GM21367 (cell line): ENCODE data around the gene ARRDC4.

ENCODE experiments used
- ATAC-seq: cut with Tn5 transposase; IDR thresholded peaks from one replicate; pipeline ENCODE4 v1.9.1; 2021; ENCODE audit not compliant: unreplicated experiment

ARRDC4 gene

DNA sequence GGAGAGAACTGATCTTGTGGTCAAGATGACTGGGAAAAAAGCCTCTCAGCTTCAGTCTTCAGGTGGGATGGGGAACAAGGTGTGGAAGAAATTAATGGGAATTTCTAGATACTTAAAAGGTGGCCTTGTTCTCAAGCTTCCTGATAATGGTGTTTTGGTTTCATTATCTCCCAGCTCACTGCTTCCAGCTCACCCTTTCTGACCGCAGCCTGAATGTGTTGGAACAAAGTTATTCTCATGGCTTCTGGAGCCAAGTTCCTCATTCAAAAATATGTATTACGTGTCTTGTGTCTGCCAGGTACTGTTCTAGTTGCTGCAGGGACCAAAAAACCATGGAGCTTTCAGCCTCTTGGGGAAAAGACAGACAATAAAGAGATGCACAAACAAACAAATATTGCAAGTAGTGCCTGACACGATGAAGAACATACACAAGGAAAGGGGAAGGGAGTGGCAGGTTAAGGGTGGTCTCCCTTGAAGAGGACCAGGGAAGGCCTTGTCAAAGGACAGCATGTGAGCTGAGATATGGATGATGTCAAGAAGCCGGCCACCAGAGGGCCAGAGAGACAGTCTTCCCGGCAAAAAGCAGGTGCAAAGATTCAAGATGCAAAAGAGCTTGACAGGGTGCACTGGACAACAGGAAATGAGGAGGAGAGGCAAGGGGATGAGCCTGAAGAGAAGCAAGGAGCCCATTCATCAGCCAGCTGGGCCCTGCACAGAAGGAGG is 35.5 kb downstream of the ARRDC4 start:
- ATAC-seq, result no peak

DNA sequence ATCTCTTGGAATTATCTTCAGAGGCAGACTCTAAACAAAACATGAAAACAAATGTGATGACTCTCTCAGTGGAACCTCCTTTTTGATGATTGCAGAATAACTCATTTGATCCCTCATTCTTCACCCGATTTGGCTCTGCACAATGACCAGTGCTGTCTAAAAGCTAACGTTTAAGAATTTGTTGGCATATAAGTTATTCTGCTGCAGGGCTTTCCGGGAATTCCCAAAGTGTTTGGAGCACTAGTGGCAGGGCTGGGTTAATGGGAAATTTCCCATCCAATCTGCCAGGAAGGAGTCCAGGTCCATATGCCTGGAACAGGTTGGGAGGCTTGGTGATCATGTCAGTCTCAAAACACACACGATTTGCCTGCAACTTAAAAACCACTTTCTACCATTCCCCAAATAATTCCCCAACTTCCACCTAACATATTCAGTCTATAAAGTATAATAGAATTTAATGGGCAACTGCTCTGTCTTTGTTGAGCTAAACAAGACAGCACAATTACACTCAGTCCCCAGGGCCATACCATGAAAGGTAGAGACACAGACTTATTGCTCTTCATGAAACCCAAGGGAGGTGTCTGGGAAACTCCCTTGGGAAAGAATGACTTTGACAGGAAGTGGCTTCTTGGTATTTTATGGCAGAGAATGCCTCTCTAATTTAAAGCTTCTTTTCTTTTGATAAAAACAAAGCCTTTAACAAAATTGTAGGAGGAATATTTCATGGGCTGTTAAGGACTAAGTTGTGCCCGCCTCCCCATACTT is 38.0 kb downstream of the ARRDC4 start:
- no peak for ATAC-seq

DNA sequence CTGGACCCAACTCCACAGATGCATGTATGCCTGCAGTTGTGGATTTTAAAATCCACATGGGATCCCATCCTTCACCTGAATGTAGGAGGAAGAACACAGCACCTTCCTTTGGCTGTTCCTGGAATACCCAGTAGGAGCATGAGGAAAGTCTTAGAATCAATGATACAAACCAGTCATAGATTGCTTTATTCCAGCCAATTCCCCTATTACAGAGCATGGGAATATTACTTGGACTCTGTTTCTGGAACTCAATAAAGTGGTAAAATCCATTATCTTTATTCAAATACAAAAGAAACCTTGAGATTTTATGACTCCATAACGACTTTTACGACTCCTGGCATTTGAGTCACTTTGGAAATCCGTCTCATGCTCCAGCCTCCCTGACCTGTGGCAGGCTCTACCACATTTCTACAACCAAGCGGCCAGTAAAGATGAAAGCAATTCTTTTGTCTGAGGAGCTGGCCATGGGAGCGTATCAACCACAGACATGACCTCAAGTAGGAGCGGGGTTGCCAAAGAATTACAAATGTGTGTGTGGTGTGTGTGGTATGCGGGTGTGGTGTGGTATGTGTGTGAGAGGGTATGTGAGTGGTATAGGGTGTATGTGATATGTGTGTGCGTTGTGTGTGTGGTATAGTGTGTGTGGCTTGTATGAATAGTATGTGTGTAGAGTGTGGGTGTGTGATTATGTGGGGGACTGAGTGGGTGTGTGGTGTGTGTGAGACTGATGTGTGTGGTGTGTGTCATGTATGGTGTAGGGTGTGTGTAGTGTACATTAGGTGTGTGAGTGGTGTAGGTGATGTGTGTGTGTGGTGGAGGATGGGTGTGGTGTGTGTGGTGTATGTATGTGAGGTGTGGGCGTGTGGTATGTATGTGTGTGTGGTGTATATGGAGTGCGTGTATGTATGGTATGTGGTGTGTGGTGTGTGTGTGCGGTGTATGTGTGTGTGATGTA is 40.0 kb downstream of the ARRDC4 start:
- ATAC-seq, result no peak

DNA sequence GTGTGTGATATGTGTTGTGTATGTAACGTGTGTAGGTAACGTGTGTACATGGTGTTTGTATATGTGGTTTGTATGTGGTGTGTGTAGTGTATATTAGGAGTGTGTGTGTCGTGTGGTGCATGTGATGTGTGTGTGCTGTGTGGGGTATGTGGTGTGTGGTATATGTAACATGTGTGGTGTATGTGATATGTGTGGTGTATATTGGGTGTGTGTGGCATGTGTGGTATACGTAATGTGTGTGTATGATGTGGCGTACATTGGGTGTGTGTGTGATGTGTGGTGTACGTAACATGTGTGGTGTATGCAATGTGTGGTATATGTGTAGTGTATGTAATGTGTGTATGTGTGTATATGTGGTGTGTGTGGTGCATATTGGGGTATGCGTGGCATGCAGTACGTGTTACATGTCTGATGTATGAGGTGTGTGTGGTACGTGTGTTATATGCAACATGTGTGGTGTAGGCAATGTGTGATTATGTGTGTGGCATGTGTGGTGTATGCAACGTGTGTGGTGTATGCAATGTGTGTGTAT is 41.2 kb downstream of the ARRDC4 start:
- no peak for ATAC-seq

DNA sequence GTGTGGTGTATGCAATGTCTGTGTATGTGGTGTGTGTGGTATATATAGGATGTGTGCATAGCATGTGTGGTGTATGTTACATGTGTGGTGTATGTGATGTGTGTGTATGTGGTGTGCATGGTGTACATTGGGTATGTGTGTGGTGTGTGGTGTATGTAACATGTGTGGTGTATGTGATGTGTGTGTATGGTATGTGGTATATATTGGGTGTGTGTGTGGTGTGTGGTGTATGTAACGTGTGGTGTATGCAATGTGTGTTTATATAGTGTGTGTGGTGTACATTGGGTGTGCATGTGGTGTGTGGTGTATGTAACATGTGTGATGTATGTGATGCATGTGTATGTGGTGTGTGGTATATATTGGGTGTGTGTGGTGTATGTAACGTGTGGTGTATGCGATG is 41.9 kb downstream of the ARRDC4 start:
- no peak for ATAC-seq

DNA sequence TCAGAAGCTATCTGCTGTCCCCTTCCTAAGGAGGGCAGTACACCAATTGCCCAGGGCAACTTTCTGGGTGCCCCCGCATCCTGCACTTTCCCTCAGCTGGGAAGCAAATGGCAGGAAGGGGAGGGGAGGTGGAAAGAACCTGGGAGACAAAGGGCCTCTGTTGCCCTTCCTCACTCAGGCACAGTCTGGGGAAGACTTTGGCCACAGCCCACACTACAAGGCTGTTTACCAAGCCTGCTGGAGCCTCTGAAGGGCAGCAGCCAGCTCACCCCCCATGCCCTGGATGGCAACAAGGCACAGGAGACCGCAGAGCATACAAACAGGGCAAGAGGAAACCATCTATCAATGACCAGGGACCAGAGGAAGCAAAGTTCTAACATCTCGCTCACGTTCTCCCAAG is 42.4 kb downstream of the ARRDC4 start:
- ATAC-seq, result no peak

DNA sequence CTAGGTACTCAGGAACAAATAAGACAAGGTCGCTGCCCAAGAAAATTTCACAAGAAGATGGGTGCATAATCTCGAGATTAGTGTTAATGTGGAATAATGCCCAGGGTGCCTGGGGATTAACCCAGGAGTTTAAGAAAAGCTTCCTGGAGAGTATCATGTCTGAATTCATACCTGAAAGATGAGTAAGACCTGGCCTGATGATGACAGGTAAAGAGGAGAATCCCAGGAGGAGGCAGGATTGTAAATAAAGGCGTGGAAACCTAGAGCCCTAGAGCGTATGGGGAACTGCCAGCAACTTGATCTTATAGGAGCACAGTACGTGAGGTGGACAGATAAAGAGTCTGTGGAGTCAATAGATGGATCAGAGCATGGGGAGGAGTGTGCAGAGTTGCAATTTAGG is 43.0 kb downstream of the ARRDC4 start:
- ATAC-seq, result no peak

DNA sequence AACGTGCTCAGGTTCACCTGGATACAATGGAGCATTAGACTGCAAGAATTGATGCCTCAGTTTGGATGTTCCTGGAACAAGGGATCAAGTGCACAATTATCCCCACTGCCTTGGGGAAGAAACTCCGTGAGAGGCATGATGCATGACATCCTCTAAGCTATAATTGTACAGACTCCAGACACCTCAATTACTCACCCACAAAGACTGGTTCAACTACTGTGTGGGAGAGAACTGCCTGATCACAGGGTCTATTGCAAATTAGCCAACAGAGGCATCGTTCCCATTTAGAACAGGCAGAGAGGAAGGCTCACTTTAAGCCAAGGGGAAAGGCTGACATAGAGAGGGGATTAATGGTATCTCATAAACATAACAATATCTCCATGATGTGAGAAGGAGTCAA is 43.5 kb downstream of the ARRDC4 start:
- ATAC-seq, result no peak

DNA sequence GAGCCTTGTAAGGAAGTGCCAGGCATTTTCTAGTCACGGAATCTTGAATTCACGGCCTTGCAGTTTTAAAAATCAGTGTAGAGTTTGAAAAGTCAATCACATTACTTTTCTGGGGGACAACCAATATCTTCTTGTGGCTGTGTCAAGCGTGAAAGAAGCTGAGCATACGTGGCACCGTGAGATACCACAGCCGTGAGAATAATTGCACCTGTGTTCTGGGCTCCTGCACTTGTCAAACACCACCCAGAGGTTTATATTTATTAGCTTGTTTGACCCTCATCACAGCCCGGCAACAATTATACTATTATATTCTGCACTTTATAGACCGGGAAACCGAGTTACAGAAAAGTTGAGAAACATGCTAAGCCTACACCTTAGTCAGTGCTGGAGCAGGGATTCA is 45.2 kb downstream of the ARRDC4 start:
- no peak for ATAC-seq

DNA sequence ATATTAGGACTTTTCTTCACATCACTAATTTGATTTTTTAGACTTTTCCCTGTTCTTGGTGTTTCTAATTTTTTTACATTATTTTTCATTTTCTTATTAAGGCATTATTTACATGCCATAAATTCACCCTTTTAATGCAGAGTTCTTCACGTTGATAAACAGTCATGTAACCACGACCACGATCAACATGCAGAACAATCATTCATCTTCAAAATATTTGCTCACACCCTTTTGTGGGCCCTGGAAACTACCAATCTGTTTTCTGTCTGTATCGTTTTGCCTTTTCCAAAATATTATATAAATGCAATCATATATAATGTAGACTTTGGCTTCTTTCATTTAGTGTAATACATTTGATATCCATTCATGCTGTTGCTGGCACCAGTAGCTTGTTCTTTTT is 48.7 kb downstream of the ARRDC4 start:
- ATAC-seq, result no peak

DNA sequence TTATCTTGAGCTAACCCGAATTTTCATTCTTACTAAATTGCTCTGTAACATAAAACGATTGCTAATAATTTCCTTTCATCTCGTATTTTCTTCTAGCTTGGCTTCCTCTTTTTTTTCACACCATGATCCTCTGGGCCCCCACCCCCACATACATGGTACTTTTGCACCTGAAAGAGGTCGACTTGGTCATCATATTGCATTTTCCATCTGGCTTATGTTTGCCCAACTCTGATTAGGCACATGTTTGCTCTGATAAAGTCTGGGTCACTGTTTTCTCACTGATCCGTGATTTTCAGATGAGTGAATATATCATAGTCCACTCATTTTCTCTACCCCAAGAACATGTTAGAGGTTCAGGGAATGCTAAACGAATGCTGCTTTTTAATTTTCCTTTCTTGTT is 49.5 kb downstream of the ARRDC4 start:
- no peak for ATAC-seq

DNA sequence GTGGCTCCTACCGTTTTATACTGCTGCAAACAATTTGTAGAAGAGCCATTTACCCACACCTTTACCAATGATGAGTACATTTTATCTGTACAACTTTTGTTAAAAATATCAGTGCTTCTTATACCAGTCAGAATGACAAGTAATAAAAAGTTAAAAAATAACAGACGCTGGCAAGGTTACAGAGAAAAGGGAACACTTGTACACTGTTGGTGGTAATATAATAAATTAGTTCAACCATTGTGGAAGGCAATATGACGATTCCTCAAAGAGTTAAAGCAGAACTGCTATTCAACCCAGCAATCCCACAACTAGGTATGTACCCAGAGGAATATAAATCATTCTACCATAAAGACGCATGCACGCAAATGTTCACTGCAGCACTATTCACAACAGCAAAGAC is 51.9 kb downstream of the ARRDC4 start:
- no peak for ATAC-seq

DNA sequence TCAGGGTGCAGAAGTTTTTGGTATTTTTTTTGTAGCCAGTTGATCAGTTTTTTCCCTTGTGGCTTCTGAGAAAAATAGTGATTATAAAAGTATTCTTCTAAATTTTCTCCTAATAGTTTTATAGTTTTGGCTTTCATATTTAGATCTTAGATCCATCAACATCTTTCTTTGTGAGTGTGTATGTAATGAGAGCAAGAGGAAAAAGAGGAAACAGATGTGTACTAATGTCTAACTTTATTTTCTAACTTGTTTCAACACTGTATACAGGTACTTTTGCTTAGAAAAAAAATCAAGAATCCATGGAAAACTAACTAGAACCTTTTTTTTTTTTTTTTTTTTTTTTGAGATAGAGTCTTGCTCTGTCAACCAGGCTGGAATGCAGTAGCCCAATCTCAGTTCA is 53.1 kb downstream of the ARRDC4 start:
- no peak for ATAC-seq

DNA sequence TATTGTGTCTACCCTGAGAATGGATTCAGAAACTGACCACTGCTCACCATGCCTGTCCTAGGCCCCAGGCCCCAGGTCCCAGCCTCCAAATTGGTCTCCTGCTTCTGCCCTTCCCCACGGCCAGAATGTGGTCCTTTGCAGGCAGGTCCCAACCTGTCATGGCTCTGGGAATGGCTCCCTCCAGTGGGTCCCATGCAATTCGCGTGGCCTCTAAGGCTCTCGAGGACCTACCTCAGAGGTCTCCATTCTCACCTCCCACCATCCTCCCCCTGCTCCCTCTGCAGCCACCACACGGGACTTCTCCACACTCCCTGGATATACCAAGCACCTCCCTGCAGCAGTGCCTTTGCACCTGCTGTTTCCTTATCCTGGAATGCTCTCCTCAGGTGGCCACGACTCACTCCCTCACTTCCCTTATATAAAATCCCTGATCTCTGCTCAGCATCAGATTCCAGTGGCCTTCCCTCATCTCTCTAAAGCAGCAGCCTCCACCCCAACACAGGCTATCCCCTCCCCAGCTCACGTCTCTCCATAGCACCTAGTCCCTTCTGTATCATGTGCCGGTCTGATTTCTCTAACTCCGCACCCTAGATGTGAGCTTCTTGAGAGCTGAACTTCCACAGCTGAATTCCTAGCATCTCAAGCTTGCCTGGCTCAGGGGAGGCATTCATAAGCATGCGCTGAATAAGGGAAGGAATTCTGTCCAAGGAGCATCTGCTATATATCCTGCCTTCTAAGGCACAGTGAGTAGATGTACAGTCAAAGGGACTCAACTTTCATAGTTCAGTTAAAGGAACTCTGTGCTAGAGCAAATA is 56.9 kb downstream of the ARRDC4 start:
- no peak for ATAC-seq

DNA sequence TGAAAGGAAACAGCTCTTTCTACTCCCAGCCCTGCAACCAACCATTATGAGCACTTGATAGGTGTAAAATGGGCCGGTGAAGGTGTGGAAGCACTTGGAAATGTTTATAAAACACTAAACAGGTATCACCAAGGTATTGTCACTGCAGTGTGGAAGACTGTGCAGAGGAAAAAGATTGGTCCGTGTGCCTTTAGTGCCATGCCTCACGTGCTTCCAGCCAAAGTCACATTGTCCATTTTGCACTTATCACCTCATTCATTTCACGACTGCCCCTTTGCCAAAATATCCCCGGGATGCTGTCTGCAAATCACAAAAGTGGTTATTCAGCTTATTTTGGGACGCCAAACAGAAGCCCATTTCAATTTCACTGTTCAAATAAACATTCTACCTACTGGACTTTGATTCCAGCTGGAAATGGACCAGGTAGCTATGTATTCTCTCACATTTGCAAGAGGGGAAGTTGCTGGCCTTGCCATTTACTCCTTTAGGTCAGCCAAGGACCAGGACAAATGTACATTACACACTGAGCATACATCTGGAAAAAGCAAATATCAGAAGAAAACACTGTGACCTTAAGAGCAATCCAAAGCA is 58.4 kb downstream of the ARRDC4 start:
- ATAC-seq, result no peak
